ENCODE measurements around the gene MGMT.

The MGMT gene

DNA sequence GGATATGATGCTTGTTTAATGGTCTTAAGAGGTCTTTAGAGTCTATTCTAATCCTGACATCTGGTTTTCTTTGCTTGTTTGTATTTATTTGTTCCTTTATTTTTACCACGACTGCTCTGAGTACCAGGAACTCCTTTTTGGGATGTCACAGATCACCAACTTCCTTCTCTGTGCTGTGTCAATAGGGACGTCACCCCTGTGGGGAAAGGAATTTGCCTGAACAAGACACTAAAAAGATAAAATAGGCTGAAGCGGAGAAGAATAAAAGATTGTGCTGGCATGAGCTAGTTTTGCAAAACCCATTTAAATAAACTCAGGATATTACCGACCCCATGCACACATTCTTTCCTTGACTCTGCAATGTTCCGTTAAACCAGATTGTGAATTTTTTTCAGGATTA lies 27.7 kb downstream of the MGMT start:
- no peak for DNase-seq (ENCODE audit: low read depth in 4 of 4, low spot score in 1 of 4)

- no peak for DNase-seq (ENCODE audit: low read depth in 4 of 4, low spot score in 1 of 4)
Measured at GRCh38 chr10:129495256-129495655, 28.2 kb downstream of the MGMT start.

GRCh38 chr10:129495698-129496097 lies 28.7 kb downstream of the MGMT start:
- DNase-seq (ENCODE audit: low read depth in 4 of 4, low spot score in 1 of 4) = no peak

GRCh38 chr10:129497013-129497412 lies 30.0 kb downstream of the MGMT start:
- no peak for DNase-seq (ENCODE audit: low read depth in 4 of 4, low spot score in 1 of 4)

DNA sequence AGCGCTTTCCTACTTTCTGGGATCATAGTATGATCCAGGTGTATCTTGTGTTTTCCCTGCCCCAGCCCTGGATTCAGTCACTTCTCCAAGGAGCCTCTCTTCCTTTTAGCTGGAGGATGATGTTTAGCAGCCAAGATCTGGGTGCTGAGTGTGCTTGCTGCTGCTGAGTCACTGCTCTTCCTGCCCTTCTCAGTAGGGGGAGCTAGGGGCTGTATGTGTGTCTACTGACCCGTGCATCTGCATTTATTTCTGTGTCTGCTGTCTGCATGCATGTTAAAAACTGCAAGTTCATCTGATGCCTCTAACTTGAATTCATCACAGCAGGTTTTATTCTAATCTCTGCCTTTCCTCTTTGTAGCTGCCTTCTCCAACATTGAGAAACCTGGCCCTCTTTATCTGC lies 31.6 kb downstream of the MGMT start:
- no peak for DNase-seq (ENCODE audit: low read depth in 4 of 4, low spot score in 1 of 4)

DNA sequence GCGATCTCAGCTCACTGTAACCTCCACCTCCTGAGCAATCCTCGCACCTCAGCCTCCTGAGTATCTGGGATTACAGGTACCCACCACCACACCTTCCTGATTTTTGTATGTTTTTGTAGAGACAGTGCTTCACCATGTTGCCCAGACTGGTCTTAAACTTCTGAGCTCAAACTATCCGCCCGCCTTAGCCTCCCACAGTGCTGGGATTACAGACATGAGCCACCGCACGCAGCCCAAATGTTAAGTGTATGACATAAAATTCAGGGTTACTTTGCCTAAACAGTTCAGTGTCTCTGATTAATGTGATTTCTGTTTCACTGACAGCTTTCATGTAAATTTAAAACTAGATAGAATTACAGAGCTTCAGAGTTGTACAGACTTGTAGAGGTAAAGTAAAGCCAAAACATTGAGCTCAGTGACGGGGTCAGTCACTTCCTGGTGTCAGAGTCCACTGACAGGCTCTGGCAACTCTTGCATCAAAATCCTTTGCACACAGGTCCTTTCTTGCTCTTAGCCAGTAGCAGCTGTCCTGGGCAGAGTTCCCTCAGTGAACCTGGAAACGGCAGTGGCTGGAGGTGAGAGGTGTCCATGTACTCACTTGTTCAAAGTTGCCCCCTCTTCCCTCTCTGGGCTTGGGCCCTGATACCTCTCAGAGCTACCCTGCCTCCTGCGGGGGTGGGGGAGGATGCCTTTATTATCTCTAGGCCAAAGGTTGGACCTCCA lies 33.7 kb downstream of the MGMT start:
- DNase-seq (ENCODE audit: low read depth in 4 of 4, low spot score in 1 of 4) = no peak

DNA sequence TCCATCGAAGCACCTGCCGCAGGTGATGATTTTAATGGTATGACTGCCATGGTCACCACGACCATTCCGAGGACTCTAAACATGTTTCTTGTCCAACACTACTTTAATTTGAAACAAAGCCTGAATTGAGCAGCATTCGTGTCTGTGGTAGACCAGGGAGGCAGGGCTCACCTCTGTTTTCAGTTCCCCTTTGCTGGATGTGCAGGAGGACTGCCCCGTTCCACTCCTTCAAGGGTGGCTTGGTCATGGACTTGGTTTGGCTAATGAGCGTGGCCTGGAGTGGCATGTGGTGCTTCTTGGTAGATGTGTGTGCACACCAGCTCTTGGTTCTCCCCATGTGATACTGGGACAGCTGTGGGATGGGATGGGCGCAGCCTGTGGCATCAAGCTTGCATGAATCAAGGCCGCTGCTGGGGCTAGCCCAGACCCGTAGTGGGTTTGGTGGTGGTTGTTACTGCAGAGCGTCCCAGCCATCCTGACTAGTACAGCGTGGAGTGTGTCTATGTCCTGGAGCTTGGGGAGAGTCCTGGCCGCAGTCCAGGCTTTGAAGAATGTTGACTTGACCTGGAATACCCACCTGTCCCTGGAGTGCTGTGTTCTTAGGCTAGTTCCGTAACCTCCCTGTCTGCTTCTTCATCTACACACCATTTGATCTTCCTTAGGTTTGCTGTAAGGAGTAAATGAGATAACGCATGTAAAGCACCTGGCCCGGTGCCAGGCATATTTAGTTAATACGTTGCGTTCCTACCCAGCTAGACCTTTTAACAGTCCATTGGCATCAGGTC lies 34.8 kb downstream of the MGMT start:
- no peak for DNase-seq (ENCODE audit: low read depth in 4 of 4, low spot score in 1 of 4)

DNA sequence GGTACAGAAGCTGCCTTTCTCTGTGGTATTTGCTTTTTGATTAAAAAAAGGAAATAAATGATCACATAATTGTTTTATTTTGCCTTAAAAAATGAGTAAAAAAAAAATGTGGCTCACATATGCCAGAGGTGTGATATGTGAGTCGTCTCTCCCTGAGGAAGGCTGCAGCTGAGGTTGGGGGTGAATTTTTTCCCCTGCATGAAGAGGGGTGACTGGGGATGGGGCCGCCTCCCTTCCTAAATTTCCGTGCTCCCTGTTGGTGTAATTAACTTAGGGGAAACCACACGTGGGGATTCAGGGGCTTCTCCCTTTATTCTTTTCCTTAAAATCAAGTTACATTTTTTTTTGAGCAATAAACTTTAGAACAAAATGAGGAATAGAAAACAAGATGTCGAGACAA lies 35.4 kb downstream of the MGMT start:
- DNase-seq (ENCODE audit: low read depth in 4 of 4, low spot score in 1 of 4) = no peak

- DNase-seq (ENCODE audit: low read depth in 4 of 4, low spot score in 1 of 4) = no peak
Measured at GRCh38 chr10:129505500-129506075, 38.5 kb downstream of the MGMT start.

- DNase-seq (ENCODE audit: low read depth in 4 of 4, low spot score in 1 of 4) = no peak
Measured at GRCh38 chr10:129506101-129506797, 39.2 kb downstream of the MGMT start.

DNA sequence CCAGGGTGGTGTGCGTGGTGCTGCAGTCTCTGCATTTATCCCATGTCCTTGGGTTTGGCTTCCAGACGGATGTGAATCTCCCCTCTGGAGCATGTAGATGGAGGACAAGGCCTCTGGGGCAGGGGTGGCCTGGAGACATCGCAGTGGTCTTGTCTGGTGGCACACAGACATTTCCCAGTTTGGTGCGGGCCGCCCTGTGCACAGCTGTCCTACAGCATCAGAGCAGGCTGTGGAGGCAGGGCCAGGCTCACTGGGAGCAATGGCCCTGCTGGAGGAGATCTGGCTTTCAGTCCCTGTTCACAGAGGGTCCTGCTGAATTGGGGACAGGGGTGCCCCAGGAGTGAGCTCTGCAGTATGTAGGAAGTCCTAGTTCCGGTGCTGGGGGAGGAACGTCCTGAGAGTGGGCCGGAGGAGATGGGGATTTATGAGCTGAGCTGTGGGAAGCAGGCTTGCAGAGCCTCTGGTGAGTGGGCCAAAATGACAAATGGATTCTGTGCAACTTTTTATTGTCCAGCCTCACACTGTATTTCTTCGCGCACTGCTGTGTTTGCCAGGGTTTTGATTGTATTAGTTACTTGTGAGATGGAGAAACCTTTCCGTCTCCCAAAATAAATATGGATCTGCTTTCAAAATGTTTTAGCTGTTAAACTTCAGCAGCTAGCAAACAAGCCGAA lies 40.3 kb downstream of the MGMT start:
- no peak for DNase-seq (ENCODE audit: low read depth in 4 of 4, low spot score in 1 of 4)

DNA sequence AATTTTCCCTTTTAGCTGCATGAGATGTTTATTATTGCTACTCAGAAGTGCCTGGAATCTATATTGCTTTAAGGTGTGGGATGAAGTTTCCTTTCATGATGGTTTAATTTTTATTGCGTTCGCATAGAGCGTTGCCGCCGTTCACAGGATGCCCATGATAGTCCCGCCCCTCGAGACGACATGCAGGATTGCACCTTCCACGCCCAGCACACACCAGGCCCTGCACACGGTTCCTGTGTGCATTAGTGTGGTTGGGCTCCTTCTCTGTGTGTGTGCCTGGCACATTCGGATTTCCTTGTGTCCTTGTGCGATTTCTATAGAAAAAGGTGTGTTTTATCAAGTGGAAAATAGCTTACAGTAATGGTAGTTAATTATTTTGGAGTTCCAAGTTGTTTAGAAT lies 42.1 kb downstream of the MGMT start:
- no peak for DNase-seq (ENCODE audit: low read depth in 4 of 4, low spot score in 1 of 4)

GRCh38 chr10:129509835-129510234 lies 42.8 kb downstream of the MGMT start:
- DNase-seq (ENCODE audit: low read depth in 4 of 4, low spot score in 1 of 4) = no peak

DNA sequence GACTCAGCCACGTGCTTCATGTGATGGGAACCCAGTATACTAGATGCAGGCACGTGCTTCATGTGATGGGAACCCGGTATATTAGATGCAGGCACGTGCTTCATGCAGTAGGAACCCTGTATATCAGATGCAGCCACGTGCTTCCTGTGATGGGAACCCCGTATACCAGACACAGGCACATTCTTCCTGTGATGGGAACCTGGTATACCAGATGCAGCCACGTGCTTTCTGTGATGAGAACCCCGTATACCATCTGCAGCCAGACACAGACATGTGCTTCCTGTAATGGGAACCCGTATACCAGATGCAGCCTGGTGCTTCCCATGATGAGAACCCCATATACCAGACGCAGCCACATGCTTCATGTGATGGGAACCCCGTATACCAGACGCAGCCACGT lies 44.0 kb downstream of the MGMT start:
- DNase-seq (ENCODE audit: low read depth in 4 of 4, low spot score in 1 of 4) = no peak

GRCh38 chr10:129511758-129512157 lies 44.7 kb downstream of the MGMT start:
- DNase-seq (ENCODE audit: low read depth in 4 of 4, low spot score in 1 of 4) = no peak

- no peak for DNase-seq (ENCODE audit: low read depth in 4 of 4, low spot score in 1 of 4)
Measured at GRCh38 chr10:129513312-129513711, 46.3 kb downstream of the MGMT start.

DNA sequence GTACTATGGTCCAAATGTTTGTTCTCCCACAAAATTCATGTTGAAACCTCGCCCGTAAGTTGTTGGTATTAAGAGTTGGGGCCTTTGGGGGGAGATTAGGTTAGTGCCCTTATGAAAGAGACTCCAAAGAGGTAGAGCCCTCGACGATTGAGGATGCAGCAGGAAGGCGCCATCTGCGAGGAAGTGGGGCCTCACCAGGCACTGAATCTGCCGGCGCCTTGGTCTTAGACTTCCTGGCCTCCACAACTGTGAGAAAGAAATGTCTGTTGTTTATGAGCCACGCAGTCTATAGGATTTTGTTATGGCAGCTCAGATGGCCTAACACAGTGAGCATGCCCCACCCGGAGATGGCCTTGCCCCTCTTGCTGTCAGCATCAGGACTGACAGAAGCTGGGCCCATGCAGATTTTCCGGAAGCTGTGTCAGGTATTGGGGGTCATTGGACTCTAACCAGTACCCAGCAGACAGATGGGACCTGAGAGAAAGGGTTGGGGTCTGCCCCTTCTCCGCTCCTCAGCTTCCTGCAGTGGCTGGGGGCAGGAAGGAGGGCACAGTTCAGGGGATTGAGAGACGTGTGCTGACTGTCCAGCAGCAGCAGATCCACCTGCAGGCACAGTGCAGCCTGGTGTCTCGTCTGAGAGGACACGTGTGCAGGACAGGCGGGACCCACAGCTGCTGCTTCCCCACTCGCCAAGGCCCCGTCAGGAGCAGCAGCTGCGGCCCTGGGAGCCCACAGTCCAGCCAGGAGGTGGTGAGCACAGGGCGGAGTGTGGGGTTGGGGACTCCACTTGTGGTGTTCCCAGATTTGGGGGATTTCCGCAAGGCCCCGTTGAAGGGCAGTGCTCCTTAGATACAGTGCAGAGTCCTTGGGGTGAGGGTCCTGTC lies 47.8 kb downstream of the MGMT start:
- DNase-seq (ENCODE audit: low read depth in 4 of 4, low spot score in 1 of 4) = no peak

GRCh38 chr10:129516846-129517679 lies 50.0 kb downstream of the MGMT start:
- no peak for DNase-seq (ENCODE audit: low read depth in 4 of 4, low spot score in 1 of 4)

- no peak for DNase-seq (ENCODE audit: low read depth in 4 of 4, low spot score in 1 of 4)
Measured at GRCh38 chr10:129517680-129518057, 50.6 kb downstream of the MGMT start.
